HG03521 (cell line): ENCODE measurements around the gene TRIM17.

Experiments used
- ATAC-seq: cut with Tn5 transposase; IDR thresholded peaks from one replicate; pipeline ENCODE4 v1.9.1; 2021; ENCODE audit warnings: mild to moderate bottlenecking, moderate library complexity; ENCODE audit not compliant: unreplicated experiment

The TRIM17 gene, protein sequence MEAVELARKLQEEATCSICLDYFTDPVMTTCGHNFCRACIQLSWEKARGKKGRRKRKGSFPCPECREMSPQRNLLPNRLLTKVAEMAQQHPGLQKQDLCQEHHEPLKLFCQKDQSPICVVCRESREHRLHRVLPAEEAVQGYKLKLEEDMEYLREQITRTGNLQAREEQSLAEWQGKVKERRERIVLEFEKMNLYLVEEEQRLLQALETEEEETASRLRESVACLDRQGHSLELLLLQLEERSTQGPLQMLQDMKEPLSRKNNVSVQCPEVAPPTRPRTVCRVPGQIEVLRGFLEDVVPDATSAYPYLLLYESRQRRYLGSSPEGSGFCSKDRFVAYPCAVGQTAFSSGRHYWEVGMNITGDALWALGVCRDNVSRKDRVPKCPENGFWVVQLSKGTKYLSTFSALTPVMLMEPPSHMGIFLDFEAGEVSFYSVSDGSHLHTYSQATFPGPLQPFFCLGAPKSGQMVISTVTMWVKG

GRCh38 chr1:228416217-228416933, at the start of gene TRIM17:
Gene TRIM17 (minus strand): TSS chr1:228416861. CDS start chr1:228415072, 1,789 bp downstream.
- ATAC-seq = no peak

GRCh38 chr1:228465571-228466146, 49.0 kb upstream of the TRIM17 start:
- no peak for ATAC-seq

DNA sequence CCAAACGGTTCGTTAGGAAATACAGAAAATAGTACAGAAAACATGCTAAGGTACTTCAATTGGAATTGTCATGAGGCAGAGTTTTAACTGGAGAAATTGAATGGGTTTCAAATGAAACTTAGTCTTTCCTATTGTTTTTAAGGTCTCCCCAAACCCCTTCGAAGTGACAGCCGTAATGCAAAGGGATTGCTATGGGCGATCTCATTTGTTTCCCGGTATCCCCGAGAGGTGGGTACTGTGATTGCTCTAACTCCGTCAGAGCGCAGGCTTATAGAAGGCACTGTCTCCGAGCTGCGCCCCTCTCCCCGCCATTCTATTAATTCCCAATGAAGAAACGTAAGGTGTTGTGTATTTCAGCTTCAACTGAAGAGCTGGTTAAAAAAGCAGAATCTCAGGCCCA, 48.5 kb upstream of the TRIM17 start:
- no peak for ATAC-seq

DNA sequence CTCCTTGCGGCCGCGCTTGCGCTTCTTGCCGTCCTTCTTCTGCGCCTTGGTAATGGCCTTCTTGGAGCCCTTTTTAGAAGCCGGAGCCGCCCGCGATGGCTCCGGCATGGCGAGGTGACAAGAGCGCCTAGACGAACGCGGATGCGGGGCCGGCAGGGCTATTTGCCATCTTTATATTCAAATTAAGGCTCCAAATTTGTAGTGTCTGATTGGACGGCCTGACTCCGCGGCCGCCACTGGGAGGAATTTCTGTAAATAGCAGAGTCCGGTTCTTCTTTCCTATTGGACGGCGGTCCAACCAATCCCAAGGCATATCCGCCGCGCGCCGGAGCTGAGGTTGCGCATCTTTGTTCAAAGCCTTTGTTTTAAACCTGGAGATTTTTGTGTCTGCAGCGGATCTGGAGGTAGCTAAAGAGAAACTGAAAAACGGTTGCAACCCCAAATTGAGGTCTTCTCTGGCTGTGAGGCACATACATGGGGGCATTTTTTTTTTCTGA, 47.9 kb upstream of the TRIM17 start:
- peak; percentile 84 for ATAC-seq

DNA sequence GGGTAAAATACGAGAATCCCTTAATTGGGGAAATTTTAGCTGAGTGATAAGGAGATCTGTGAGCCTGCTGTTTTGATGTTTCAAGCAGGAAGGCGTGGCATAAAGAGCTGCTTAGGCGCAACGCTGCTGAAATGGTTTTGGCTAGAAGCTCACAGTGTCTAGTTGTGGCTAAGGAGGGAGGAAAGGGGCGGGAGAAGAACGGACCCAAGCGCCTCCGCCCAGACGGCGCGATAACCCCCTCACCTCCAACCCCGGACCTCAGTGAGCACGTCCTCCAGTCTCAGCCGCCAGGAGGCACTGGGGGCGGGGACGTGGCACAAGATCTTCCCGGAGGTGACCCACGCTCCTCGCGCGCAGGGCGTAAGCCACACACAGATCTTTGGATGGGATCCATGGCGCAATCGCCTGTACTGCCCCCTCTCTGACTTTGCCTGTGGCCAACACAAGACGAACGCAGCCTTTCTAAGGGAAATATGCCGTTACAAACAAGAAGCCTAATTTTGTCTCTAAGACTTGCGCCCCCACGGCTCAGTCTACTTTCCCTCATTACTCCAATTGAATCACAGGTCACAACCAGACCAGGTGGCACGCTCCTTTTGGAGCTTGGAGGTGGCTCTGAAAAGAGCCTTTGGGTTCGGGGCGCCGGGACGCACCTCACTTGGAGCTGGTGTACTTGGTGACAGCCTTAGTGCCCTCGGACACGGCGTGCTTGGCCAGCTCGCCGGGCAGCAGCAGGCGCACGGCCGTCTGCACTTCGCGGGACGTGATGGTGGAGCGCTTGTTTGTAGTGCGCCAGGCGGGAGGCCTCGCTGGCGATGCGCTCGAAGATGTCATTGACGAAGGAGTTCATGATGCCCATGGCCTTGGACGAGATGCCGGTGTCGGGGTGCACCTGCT, 47.1 kb upstream of the TRIM17 start:
- ATAC-seq = peak; percentile 46

GRCh38 chr1:228463009-228463558, 46.4 kb upstream of the TRIM17 start:
- ATAC-seq = no peak

DNA sequence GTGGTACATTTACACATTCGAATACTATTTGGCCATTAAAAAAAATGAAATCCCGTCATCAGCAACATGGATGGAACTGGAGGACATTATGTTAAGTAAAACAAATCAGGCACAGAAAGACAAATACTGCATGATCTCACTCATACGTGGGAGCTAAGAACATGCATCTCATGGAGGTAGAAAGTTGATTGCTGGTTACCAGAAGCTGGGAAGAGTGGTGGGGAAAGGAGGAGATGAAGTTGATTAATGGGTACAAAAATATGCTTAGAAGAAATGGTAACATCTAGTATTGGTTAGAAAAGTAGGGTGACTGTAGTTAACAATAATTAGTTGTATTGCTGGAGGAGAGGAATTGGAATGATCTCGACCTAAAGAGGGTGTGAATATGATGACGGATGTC, 45.9 kb upstream of the TRIM17 start:
- ATAC-seq = no peak

- no peak for ATAC-seq
Measured at GRCh38 chr1:228460821-228461220, 44.2 kb upstream of the TRIM17 start.

DNA sequence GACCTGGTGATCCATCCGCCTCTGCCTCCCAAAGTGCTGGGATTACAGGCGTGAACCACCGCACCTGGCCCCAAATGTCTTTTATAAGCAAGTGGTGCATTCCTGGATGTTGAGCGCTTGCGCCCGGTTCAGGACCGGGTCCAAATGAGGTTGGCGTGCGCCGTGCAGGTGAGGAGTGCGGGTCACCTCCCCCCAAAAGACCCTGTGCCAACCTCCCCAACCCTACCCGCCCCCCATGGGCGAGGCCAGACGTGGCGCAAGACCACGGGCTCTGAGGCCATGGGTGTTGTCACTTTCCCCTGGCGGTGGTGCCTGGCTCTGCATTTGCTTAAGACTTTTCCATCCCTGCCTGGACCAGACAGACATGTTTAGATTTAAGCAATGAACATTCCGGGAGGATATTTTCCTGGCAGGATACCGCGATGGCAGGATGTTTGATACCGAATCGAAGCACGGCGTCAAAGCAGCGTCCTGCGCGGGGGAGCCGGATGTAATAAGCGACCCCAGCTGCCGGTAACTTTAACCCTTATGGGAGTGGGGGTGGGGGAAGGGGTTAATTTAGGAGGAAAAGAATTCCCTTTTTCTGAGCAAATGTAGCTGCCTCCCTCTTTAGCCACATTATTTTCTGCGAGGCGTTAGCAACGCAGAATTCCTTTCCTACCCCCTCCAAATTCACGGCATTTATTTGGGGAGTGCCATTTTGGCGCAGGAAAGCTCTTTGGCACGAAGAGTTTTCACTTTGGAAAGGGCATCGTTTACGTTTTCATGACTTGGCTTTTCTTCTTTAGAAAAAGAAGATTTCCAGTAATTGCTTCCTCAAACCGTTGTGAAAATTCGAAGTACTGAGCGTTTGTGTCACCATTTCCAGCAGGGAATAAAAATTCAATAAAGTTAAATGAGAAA, 42.7 kb upstream of the TRIM17 start:
- ATAC-seq = peak; percentile 25

DNA sequence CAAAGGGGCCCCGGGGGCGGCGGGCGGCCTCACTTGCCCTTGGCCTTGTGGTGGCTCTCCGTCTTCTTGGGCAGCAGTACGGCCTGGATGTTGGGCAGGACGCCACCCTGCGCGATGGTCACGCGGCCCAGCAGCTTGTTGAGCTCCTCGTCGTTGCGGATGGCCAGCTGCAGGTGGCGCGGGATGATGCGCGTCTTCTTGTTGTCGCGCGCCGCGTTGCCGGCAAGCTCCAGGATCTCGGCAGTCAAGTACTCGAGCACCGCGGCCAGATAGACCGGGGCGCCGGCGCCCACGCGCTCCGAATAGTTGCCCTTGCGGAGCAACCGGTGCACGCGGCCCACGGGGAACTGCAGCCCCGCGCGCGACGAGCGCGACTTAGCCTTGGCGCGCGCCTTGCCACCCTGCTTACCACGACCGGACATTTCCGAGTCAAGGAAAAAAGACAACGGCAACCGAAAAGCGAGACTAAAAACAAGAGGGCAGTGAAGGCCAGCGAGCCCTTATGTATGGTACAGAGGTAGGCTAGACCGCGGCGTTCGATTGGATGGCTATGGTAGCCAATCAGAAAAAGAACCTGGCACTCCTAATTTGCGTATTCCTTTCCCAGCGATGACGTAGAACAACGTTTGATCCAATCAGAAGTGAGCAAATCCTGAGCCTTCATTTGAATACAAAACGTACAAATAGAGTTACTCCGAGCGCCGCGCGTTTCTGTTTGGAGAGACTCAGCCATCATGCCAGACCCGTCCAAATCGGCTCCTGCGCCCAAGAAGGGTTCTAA, 40.9 kb upstream of the TRIM17 start:
- peak; percentile 76 for ATAC-seq

DNA sequence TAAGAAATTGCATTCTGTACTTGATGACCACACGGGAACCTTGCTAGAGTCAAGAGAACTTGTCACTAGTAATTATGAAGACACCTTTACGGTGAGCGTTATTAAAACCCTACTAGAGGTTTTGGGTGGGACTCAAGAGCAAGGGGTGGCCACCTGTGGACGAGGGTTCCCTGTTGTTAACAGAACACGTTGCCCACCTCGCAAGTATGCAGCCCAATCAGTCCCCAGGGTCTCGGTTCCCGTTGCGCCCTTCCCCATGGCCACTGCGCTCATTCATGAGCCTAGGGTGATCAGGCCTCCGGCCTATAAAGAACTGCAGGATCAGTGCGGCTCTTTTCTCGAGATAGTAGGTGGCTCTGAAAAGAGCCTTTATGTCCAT, 40.3 kb upstream of the TRIM17 start:
- ATAC-seq = peak; percentile 6

GRCh38 chr1:228456252-228457016, 39.8 kb upstream of the TRIM17 start:
- no peak for ATAC-seq

GRCh38 chr1:228455715-228456114, 39.1 kb upstream of the TRIM17 start:
- ATAC-seq = no peak

GRCh38 chr1:228454238-228454637, 37.6 kb upstream of the TRIM17 start:
- ATAC-seq = no peak

- no peak for ATAC-seq
Measured at GRCh38 chr1:228453614-228454013, 37.0 kb upstream of the TRIM17 start.

GRCh38 chr1:228453022-228453560, 36.4 kb upstream of the TRIM17 start:
- no peak for ATAC-seq

DNA sequence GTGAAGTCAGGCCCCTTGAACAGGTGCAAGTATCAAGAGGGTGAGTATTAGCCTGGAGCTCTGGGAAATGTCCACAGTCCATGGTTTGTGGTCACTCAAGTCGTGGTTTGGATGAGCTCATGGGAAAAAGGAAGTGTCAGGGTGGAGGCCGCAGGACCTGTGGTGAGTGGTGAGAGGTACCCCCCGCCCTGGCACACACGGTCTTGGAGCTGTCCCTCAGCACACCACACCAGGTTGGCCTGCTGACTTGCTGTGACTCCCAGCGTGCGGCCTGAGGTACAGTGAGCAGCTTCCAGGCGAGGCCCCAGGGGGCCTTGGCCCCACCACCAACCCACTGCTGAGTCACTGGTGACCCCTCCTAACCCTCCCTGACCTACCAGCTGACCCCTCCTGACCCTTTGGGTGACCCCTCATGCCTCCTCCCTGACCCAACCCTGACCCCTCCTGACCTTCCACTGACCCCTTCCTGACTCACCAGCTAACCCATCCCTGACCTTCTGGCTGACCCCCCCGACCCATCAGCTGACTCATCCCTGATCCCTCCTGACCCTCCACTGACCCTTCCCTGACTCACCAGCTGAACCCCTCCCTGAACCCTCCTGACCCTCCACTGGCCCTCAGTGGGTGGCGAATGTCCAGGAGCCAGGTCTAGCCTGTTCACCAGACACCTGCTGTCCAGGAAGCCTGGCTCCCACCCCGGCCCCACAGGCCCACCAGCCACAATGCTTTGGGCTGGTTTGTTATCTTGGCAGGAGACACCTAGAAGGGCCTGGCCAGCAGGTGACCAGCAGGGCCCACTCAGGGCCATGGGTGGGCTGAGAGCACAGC, 35.7 kb upstream of the TRIM17 start:
- ATAC-seq = no peak
